ENCODE data around the gene MPPED1.

- no peak for TF ChIP-seq POLR2AphosphoS5 (IDR thresholded peaks at IDR 0.05)
- no peak for TF ChIP-seq CTCF (IDR thresholded peaks at IDR 0.05)
- no peak for TF ChIP-seq POLR2A (IDR thresholded peaks at IDR 0.05)
Observed at GRCh38 chr22:43396321-43396933, 15.4 kb upstream of the MPPED1 start.
